PFSK-1 (cell line): ENCODE data around the gene CALD1.

Source experiments
- FOXP2 ChIP-seq: optimal IDR thresholded peaks from 2 replicates; pipeline ENCODE3; 2011; ENCODE audit warnings: borderline replicate concordance, control low read depth, inconsistent platforms; ENCODE audit not compliant: insufficient read depth; ENCODE audit errors: extremely low read length, extremely low read depth
- POLR2AphosphoS5 ChIP-seq: IDR thresholded peaks from 2 replicates; pipeline ENCODE4 v1.6.1; 2012; ENCODE audit warnings: low read depth, mild to moderate bottlenecking, control low read depth, low read length, moderate library complexity
- REST ChIP-seq, 2 experiments: IDR thresholded peaks; 2 replicates each; pipeline versions ENCODE4 v1.6.1 to v1.8.0; 2011 to 2012; ENCODE audit warnings: low read depth in 2 of 2, low read length in 2 of 2, control low read depth in 1 of 2, inconsistent platforms in 1 of 2, mild to moderate bottlenecking in 1 of 2, moderate library complexity in 1 of 2; ENCODE audit not compliant: insufficient read depth in 1 of 2
- SIN3A ChIP-seq: IDR thresholded peaks from 2 replicates; pipeline ENCODE4 v1.6.1; 2012; ENCODE audit warnings: mild to moderate bottlenecking, low read length, moderate library complexity, borderline replicate concordance; ENCODE audit not compliant: insufficient read depth
- TAF1 ChIP-seq: IDR thresholded peaks from 2 replicates; pipeline ENCODE4 v1.6.1; 2012; ENCODE audit warnings: low read length, control low read depth, borderline replicate concordance; ENCODE audit not compliant: insufficient read depth

Gene CALD1

GRCh38 chr7:134910968-134911367, 131.5 kb downstream of the CALD1 start:
- TF ChIP-seq FOXP2 (no peak), TAF1 (no peak), SIN3A (no peak), REST (IDR thresholded peaks at IDR 0.05; ENCODE audit: insufficient read depth in 1 of 2, low read depth in 2 of 2, low read length in 2 of 2) (no peak), POLR2AphosphoS5 (no peak)

GRCh38 chr7:134916171-134916883, 136.9 kb downstream of the CALD1 start:
- TF ChIP-seq FOXP2 (no peak), POLR2AphosphoS5 (no peak), TAF1 (no peak)

GRCh38 chr7:134919240-134919641, 139.8 kb downstream of the CALD1 start:
- no peak for TF ChIP-seq SIN3A
- TF ChIP-seq POLR2AphosphoS5, result no peak
- TF ChIP-seq REST (IDR thresholded peaks at IDR 0.05; ENCODE audit: insufficient read depth in 1 of 2, low read depth in 2 of 2, low read length in 2 of 2), result no peak
- TF ChIP-seq TAF1, result no peak
- TF ChIP-seq FOXP2, result no peak

- TF ChIP-seq REST (IDR thresholded peaks at IDR 0.05; ENCODE audit: insufficient read depth in 1 of 2, low read depth in 2 of 2, low read length in 2 of 2) (no peak), POLR2AphosphoS5 (no peak), SIN3A (no peak), TAF1 (no peak), FOXP2 (no peak)
Observed at GRCh38 chr7:134920026-134920753, 140.8 kb downstream of the CALD1 start.

GRCh38 chr7:134922720-134923704, 143.6 kb downstream of the CALD1 start:
- no peak for TF ChIP-seq FOXP2
- no peak for TF ChIP-seq SIN3A
- TF ChIP-seq REST (IDR thresholded peaks at IDR 0.05; ENCODE audit: insufficient read depth in 1 of 2, low read depth in 2 of 2, low read length in 2 of 2), result no peak
- TF ChIP-seq TAF1, result no peak
- TF ChIP-seq POLR2AphosphoS5, result no peak
